ENCODE measurements around the gene TRAFD1.

DNA sequence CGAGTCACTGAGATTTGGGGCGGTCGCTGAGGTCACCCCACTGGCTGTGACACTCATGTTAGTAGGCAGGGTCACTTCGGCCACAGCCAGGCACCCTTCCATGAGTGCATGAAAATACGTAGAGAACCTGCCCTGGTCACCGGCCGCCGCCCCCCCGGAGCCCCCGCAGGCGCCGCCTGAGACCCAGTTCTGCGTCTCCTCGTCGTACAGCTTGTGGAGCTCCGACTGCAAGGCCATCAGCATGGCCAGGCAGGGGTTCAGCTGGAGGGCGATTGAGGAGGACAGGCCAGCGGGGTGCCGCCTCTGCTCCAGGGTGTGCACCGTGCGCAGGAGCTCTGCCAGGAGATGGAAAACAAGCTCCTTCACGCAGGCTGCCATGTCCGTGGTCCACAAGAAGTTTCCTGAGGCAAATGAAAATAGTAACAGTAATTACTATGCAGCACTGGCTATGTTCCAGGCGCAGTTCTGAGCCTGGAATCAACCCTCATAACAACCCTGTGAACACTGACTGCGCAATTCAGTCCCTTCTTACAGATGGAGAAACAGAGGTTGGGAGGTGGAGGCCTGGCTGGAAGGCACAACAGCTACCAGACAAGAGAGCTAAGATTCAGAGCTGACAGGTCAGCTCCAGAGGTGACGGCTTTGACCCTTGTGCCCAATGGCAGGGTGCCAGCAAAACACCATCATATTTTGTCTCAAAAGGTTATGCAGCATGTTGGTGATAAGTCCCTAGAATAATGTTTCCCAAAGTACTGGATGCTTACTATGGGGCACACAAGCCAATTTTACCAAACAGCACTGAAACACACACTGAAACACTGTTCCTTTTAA, 59.9 kb downstream of the TRAFD1 start:
- TF ChIP-seq POLR2AphosphoS5 (IDR thresholded peaks at IDR 0.05; ENCODE audit: borderline replicate concordance, low read depth, low read length) (no peak), EZH2 (IDR thresholded peaks at IDR 0.05) (no peak)
